AG09309 (cell line): ENCODE measurements around the gene TMEM63B.

Experiments used
- DNase-seq: peaks from one replicate; pipeline ENCODE4 v3.0.0-alpha.2; 2010; ENCODE audit warnings: low read depth
- H3K4me3 ChIP-seq: 2 replicates; pipeline ENCODE4 v1.5.1; 2011; ENCODE audit warnings: mild to moderate bottlenecking, low read depth, low read length, moderate library complexity; ENCODE audit not compliant: control insufficient read depth
- TF ChIP-seq, protein P1 (sequence below): IDR thresholded peaks from 2 replicates; pipeline ENCODE4 v1.5.1; 2011; ENCODE audit warnings: mild to moderate bottlenecking, low read depth, low read length, inconsistent platforms; ENCODE audit not compliant: insufficient read depth, control insufficient read depth; ENCODE audit errors: missing control alignments

The TMEM63B gene

DNA sequence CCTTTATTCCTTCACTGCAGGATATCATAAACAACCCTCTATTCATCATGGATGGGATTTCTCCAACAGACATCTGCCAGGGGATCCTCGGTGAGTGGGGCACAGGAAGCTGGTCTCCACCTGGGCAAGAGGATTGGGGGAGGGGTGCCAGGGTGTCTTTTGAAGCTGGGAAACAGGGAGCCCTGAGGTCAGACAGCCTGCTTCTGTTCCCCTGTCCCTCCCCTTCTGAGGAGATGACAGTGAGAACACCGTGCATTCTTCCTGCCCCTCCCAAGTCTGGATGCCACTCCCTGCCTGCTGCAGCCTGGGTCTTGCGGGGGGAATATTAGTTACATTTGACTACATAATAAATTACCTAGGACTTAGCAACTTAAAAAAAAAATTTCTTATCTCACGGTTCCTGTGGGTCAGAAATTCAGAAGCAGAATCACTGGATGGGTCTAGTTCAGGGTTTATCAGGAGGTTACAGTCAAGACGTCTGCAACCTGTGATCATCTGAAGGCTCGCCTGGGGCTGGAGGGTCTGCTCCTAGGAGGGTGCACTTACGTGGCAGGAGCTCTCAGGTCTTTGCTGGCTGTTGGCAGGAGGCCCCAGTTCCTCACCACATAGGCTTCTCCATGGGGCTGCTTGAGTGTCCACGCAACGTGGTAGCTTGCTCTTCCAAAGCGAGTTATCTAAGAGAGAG, 42.7 kb downstream of the TMEM63B start:
- TF ChIP-seq, protein P1, sequence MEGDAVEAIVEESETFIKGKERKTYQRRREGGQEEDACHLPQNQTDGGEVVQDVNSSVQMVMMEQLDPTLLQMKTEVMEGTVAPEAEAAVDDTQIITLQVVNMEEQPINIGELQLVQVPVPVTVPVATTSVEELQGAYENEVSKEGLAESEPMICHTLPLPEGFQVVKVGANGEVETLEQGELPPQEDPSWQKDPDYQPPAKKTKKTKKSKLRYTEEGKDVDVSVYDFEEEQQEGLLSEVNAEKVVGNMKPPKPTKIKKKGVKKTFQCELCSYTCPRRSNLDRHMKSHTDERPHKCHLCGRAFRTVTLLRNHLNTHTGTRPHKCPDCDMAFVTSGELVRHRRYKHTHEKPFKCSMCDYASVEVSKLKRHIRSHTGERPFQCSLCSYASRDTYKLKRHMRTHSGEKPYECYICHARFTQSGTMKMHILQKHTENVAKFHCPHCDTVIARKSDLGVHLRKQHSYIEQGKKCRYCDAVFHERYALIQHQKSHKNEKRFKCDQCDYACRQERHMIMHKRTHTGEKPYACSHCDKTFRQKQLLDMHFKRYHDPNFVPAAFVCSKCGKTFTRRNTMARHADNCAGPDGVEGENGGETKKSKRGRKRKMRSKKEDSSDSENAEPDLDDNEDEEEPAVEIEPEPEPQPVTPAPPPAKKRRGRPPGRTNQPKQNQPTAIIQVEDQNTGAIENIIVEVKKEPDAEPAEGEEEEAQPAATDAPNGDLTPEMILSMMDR = no peak
- no peak overlapping the region for H3K4me3 ChIP-seq
- DNase-seq = no peak

DNA sequence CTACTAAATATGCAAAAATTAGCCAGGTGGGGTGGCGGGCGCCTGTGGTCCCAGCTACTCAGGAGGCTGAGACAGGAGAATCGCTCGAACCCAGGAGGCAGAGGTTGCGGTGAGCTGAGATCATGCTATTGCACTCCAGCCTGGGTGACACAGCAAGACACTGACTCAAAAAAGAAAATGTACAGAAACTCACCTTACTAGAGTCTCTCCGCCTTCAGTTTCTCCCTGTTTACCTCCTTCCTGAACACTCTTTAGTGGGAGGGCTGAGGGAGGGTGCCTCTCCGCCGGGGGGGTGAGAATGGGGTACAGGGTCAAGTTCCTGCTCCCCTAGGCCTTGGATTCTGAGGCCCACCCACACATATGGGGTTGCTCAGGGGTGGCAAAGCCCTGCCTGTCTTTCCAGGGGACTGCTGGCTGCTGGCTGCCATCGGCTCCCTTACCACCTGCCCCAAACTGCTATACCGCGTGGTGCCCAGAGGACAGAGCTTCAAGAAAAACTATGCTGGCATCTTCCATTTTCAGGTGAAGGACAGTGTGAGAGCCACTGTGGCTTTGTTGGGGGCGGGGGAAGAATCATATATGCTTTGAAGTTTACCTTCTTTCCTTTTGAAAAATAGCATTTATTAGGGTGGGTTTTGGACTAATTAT, 44.7 kb downstream of the TMEM63B start:
- no peak for DNase-seq
- TF ChIP-seq, protein P1 = no peak
- no peak overlapping the region for H3K4me3 ChIP-seq

DNA sequence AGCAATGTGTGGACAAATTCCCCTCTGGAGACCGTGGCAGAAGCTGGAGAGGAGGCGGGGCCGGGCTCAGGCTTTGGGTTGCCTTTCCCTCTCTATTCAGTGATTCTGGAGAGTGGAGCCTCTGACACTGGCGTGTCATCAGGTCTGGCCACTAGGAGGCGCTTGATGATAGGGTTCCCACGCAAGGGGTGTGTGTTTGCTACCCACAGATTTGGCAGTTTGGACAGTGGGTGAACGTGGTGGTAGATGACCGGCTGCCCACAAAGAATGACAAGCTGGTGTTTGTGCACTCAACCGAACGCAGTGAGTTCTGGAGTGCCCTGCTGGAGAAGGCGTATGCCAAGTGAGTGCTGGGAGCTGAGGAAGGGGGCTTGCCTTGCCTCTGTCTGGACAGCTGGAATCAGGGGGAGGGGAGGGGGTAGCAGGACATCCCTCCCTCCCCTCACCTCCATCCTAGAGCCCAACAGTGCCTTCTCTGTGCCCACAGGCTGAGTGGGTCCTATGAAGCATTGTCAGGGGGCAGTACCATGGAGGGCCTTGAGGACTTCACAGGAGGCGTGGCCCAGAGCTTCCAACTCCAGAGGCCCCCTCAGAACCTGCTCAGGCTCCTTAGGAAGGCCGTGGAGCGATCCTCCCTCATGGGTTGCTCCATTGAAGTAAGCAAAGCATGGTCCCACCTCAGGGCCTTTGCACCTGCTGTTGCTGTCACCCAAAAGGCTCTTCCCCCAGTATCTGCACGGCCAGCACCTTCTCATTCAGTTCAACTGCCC, 45.6 kb downstream of the TMEM63B start:
- no peak overlapping the region for H3K4me3 ChIP-seq
- no peak for DNase-seq
- TF ChIP-seq, protein P1 = peak; percentile 93

- no peak overlapping the region for H3K4me3 ChIP-seq
- TF ChIP-seq, protein P1 = no peak
- DNase-seq = no peak
These were observed 48.9 kb downstream of the TMEM63B start for GRCh38 chr6:44176130-44176761.

DNA sequence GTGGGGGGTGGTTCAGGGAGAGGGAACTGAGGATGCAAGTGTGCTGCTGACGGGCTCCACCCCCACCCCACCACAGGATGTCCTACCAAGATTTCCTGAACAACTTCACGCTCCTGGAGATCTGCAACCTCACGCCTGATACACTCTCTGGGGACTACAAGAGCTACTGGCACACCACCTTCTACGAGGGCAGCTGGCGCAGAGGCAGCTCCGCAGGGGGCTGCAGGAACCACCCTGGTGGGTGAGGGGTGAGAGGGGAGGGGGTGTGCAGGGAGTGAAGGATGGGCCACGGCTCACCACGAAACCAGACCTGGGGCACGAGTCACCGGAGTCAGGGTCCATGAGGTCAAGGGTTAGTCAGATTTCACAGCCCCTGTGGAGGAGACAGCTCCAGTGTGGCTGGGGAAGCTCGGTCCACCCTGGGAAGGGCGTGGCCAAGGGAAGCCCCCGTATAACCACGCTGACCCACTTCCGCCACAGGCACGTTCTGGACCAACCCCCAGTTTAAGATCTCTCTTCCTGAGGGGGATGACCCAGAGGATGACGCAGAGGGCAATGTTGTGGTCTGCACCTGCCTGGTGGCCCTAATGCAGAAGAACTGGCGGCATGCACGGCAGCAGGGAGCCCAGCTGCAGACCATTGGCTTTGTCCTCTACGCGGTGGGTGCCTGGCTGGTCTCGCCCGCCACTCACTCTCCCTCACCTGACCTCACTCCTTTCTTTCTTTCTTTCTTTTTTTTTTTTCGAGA, 49.6 kb downstream of the TMEM63B start:
- DNase-seq = no peak
- TF ChIP-seq, protein P1 = no peak
- H3K4me3 ChIP-seq = no peak overlapping the region
